B cell (primary cell): Measurements from ENCODE around the gene SRRM3. TPM values are rescaled to one million over a fixed set of nuclear protein-coding genes. Genes with fewer than 3 reads are reported as not detected.

ENCODE experiments used
- ATAC-seq: fragments of 200-7000 bp; cut with Tn5 transposase; one replicate; pipeline ENCODE4 v1.10.0; 2021; ENCODE audit warnings: low read depth, mild to moderate bottlenecking, moderate number of reproducible peaks, moderate library complexity
- CTCF ChIA-PET: fragments of 350-600 bp; sonication (Branson Sonifier 250); formaldehyde crosslinking; loops from one replicate; lab custom pipeline; 2021; ENCODE audit warnings: antibody characterized with exemption, inconsistent platforms; lab: Charles Lee
- POLR2A ChIA-PET: fragments of 350-600 bp; sonication (Branson Sonifier 250); formaldehyde crosslinking; loops from one replicate; lab custom pipeline; 2021; ENCODE audit warnings: antibody characterized with exemption; lab: Charles Lee
- DNase-seq: peaks from one replicate; pipeline ENCODE4 v3.0.0; 2013
- H2AFZ ChIP-seq: 2 replicates; pipeline ENCODE4 v1.6.1; 2012; ENCODE audit warnings: mild to moderate bottlenecking, low read depth, low read length; ENCODE audit not compliant: insufficient read depth, poor library complexity, severe bottlenecking
- H3K27ac ChIP-seq, 2 donors: 1 replicate in 1 of 2; 2 replicates in 1 of 2; pipeline ENCODE4 v1.5.1; 2012 to 2013; ENCODE audit warnings: low read length in 2 of 2, mild to moderate bottlenecking in 2 of 2, moderate library complexity in 1 of 2
- H3K27me3 ChIP-seq, 4 experiments: fragments of 200-600 bp in 1 of 4; sonication (generic) in 1 of 4; replicated peaks in 1 of 4; 1 replicate in 2 of 4; 2 replicates in 2 of 4; pipeline versions ENCODE4 v1.6.1 to v1.7.0; 2013 to 2016; ENCODE audit warnings: low read length in 3 of 4, mild to moderate bottlenecking in 2 of 4, mixed read lengths in 1 of 4, moderate library complexity in 1 of 4; ENCODE audit not compliant: insufficient read depth in 4 of 4, control insufficient read depth in 3 of 4; ENCODE audit errors: control extremely low read depth in 1 of 4
- H3K36me3 ChIP-seq, 2 experiments: replicated peaks in 1 of 2; 1 replicate in 1 of 2; 2 replicates in 1 of 2; pipeline versions ENCODE4 v1.6.1 to v1.7.1; 2013; ENCODE audit warnings: low read length in 1 of 2; ENCODE audit not compliant: insufficient read depth in 2 of 2, control insufficient read depth in 1 of 2; ENCODE audit errors: control extremely low read depth in 1 of 2, extremely low read depth in 1 of 2
- H3K4me1 ChIP-seq, 2 donors: fragments of 200-600 bp in 1 of 2; sonication (generic) in 1 of 2; 1 replicate in 1 of 2; 2 replicates in 1 of 2; pipeline versions ENCODE4 v1.5.1 to v1.6.1; 2013 to 2017; ENCODE audit warnings: low read length in 2 of 2; ENCODE audit not compliant: control insufficient read depth in 2 of 2, insufficient read depth in 2 of 2
- H3K4me2 ChIP-seq: replicated peaks from 2 replicates; pipeline ENCODE3; 2012; ENCODE audit warnings: mild to moderate bottlenecking, low read depth, low read length; ENCODE audit not compliant: poor library complexity, severe bottlenecking
- H3K4me3 ChIP-seq, 5 experiments: fragments of 200-600 bp in 1 of 5; sonication (generic) in 1 of 5; 1 replicate in 3 of 5; 2 replicates in 2 of 5; pipeline versions ENCODE4 v1.5.1 to v1.7.0; 2011 to 2016; ENCODE audit warnings: low read length in 4 of 5, mild to moderate bottlenecking in 4 of 5, low read depth in 2 of 5, control low read depth in 1 of 5, moderate library complexity in 1 of 5; ENCODE audit not compliant: insufficient read depth in 1 of 5; ENCODE audit errors: control extremely low read depth in 1 of 5, extremely low read depth in 1 of 5
- H3K79me2 ChIP-seq: fragments of 200-600 bp; sonication (generic); one replicate; pipeline ENCODE4 v1.6.0; 2016; ENCODE audit warnings: low read length; ENCODE audit not compliant: control insufficient read depth, insufficient read depth
- H3K9ac ChIP-seq: fragments of 200-600 bp; sonication (generic); 2 replicates; pipeline ENCODE4 v1.6.1; 2017; ENCODE audit warnings: mild to moderate bottlenecking, low read length, moderate library complexity
- H3K9me3 ChIP-seq, 3 donors: one replicate each; pipeline versions ENCODE4 v1.6.1 to v1.7.1; 2013; ENCODE audit warnings: low read length in 2 of 3; ENCODE audit not compliant: control insufficient read depth in 2 of 3, insufficient read depth in 1 of 3; ENCODE audit errors: control extremely low read depth in 1 of 3
- H4K20me1 ChIP-seq: 2 replicates; pipeline ENCODE4 v1.6.0; 2012; ENCODE audit warnings: mild to moderate bottlenecking, low read length; ENCODE audit not compliant: insufficient read depth, control insufficient read depth, poor library complexity, severe bottlenecking
- H3K27ac Mint-ChIP-seq: one replicate; pipeline ENCODE4 v1.8.0; 2021; ENCODE audit warnings: mixed read lengths
- H3K27me3 Mint-ChIP-seq: one replicate; pipeline ENCODE4 v1.8.0; 2021; ENCODE audit warnings: mixed read lengths
- H3K4me1 Mint-ChIP-seq: one replicate; pipeline ENCODE4 v1.8.0; 2021; ENCODE audit warnings: mixed read lengths
- H3K4me3 Mint-ChIP-seq: one replicate; pipeline ENCODE4 v1.8.0; 2021; ENCODE audit warnings: mixed read lengths
- H3K9me3 Mint-ChIP-seq: one replicate; pipeline ENCODE4 v1.8.0; 2022; ENCODE audit warnings: mixed read lengths; ENCODE audit not compliant: insufficient read depth
- EZH2 ChIP-seq: IDR thresholded peaks from 2 replicates; pipeline ENCODE4 v1.6.1; 2012; ENCODE audit warnings: borderline replicate concordance, low read depth, mild to moderate bottlenecking, moderate library complexity, low read length; ENCODE audit not compliant: insufficient read depth, poor library complexity, severe bottlenecking
- WGBS: methylation state at CpG from one replicate; pipeline ENCODE4 v1.1.5; 2013; ENCODE audit warnings: missing lambda C conversion rate; ENCODE audit not compliant: insufficient coverage; 5-methylcytosine and 5-hydroxymethylcytosine counted together
- intact Hi-C: fragments of 100-400 bp; cut with micrococcal nuclease; formaldehyde crosslinking; loops from one replicate; pipeline ENCODE4 v1.10.0; 2022
- polyA plus RNA-seq: library from polyadenylated mRNA; depleted of rRNA; stranded (reverse); fragments of >200 nt; gene quantifications from 2 replicates; pipeline ENCODE4 v1.2.3, GENCODE V29; 2012
- total RNA-seq, 2 donors: library from RNA; stranded (reverse); fragments of 120-200 nt in 1 of 2; gene quantifications; 1 replicate in 1 of 2; 2 replicates in 1 of 2; pipeline versions ENCODE4 v1.2.3 to v1.2.4, GENCODE V29; 2013 to 2022
- TF ChIP-seq, protein P1 (sequence below): fragments of 200-600 bp; IDR thresholded peaks from one replicate; pipeline ENCODE4 v1.8.0; 2022; ENCODE audit warnings: antibody characterized with exemption, mild to moderate bottlenecking

SRRM3 gene
- total and polyA plus RNA-seq, 2 donors (not counting 1 experiment from before 2014, with no cell fraction given), result not detected

DNA sequence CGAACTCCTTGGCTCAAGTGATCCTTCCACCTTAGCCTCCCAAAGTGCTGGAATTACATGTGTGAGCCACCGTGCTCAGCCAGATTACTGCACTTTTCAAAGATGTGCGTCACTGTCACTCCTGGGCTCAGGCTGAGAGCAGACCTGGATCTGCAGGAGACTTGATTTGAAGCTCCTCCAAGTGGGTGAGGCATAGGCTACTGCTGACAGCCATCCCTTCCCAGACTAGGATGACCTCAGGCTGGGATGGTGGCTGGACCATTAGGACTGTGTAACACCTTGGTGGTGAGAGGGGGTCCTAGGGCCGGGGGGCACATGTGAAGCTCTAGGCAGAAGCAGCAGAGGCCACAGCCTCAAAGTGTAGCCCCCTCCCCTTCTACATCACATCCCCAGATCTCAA lies 8.2 kb upstream of the SRRM3 start:
- Histone ChIP-seq H4K20me1 (no peaks in the 10 kb centered on the region), H3K4me1 (no peaks in the 10 kb centered on the region), H3K36me3 (no peaks in the 10 kb centered on the region), H3K27me3 (peaks cover 0 to 7% (median 2%) of the 10 kb centered on the region in 4 experiments), H3K79me2 (no peaks in the 10 kb centered on the region), H3K4me3 (no peak overlapping the region), H2AFZ (no peak overlapping the region), H3K9me3 (peaks cover 0 to 14% (median 5%) of the 10 kb centered on the region in 3 donors), H3K27ac (no peak overlapping the region), H3K9ac (no peak overlapping the region), H3K4me2 (no peak overlapping the region)
- Mint-ChIP-seq H3K27me3 (peaks cover 28% of the 10 kb centered on the region), H3K4me3 (no peak overlapping the region), H3K9me3 (no peaks in the 10 kb centered on the region), H3K27ac (no peak overlapping the region), H3K4me1 (peaks cover 1% of the 10 kb centered on the region)
- no peak for DNase-seq
- POLR2A ChIA-PET, result no interaction called here
- WGBS, result 62% methylated on average over 2 of the region's 4 CpGs
- TF ChIP-seq, protein P1, sequence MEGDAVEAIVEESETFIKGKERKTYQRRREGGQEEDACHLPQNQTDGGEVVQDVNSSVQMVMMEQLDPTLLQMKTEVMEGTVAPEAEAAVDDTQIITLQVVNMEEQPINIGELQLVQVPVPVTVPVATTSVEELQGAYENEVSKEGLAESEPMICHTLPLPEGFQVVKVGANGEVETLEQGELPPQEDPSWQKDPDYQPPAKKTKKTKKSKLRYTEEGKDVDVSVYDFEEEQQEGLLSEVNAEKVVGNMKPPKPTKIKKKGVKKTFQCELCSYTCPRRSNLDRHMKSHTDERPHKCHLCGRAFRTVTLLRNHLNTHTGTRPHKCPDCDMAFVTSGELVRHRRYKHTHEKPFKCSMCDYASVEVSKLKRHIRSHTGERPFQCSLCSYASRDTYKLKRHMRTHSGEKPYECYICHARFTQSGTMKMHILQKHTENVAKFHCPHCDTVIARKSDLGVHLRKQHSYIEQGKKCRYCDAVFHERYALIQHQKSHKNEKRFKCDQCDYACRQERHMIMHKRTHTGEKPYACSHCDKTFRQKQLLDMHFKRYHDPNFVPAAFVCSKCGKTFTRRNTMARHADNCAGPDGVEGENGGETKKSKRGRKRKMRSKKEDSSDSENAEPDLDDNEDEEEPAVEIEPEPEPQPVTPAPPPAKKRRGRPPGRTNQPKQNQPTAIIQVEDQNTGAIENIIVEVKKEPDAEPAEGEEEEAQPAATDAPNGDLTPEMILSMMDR, result no peak
- TF ChIP-seq EZH2, result no peak
- CTCF ChIA-PET, result no interaction called here
- intact Hi-C loops, result no loop called here
- ATAC-seq, result no peak

DNA sequence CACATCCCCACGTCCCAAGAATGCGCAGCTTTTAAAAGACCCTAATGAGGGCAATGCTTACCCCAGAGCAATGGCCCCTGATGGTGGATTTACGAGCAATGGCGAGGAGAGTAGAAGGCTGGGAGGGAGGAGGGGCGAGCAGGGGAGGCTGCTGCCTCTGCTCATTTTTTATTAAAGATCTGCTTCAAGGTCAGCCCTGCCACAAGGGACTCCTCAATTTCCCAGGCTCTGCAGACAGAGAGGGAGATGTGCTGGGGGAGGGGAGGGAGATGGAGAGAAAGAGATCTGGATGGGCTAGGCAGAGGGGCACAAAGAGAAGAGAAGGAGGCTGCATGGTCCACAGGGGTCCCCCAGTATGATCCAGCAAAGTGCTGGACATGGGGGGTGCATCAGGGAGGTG lies 7.8 kb upstream of the SRRM3 start:
- WGBS, result 70% methylated on average over 2 of the region's 5 CpGs
- POLR2A ChIA-PET, result no interaction called here
- CTCF ChIA-PET, result no interaction called here

More for the DNA sequence above, 7.8 kb upstream of the SRRM3 start:
- Mint-ChIP-seq H3K4me1 (peaks cover 1% of the 10 kb centered on the region), H3K9me3 (no peaks in the 10 kb centered on the region), H3K27ac (no peak overlapping the region), H3K4me3 (no peak overlapping the region), H3K27me3 (peaks cover 26% of the 10 kb centered on the region)
- Histone ChIP-seq H3K79me2 (no peaks in the 10 kb centered on the region), H3K4me1 (no peaks in the 10 kb centered on the region), H2AFZ (no peak overlapping the region), H3K9me3 (peaks cover 0 to 14% (median 5%) of the 10 kb centered on the region in 3 donors), H3K27me3 (peaks cover 0 to 8% (median 2%) of the 10 kb centered on the region in 4 experiments), H3K4me2 (no peak overlapping the region), H4K20me1 (no peaks in the 10 kb centered on the region), H3K36me3 (no peaks in the 10 kb centered on the region), H3K27ac (no peak overlapping the region), H3K4me3 (no peak overlapping the region), H3K9ac (no peak overlapping the region)
- TF ChIP-seq EZH2, result no peak
- TF ChIP-seq, protein P1, result no peak
- intact Hi-C loops, result no loop called here
- DNase-seq (no peak), ATAC-seq (no peak)
